Measurements from ENCODE around the gene SKIDA1. TPM values are rescaled to one million over a fixed set of nuclear protein-coding genes. Genes with fewer than 3 reads are reported as not detected.

Gene SKIDA1
- total RNA-seq, 1 donor from 2014 or later, result 3.6 TPM

DNA sequence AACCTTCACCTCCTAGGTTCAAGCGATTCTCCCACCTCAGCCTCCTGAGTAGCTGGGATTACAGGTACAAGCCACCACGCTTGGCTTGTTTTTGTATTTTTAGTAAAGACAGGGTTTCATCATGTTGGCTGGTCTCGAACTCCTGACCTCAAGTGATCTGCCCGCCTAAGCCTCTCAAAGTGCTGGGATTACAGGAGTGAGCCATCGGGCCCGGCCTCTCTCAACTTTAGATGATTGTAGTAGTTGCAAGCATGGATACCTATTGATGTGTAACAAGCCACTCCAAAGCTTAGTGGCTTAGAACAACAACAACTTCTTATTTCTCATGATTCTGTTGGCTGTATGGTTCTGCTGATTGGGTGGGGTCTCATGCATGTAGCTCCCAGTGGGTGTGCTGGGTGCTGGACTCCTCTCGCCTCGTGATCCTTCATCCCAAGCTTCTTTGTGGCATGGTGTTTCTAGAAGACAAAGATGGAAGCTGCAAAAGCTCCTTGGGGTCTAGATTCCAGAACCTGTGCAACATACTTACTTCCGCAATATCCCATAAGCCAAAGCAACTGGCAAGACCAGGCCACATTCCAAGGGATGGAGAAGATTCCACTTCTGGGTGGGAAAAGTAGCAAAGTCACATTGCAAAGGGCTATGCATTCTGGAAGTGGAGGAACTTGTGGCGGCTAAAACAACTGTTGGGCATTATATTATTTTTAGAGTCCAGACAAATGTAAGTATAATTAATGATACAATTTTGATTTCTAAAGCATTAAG, 37.9 kb downstream of the SKIDA1 start:
- DNase-seq (ENCODE audit: low spot score), result no peak

- no peak for DNase-seq (ENCODE audit: low spot score)
Measured at GRCh38 chr10:21482821-21483220, 42.7 kb downstream of the SKIDA1 start.

DNA sequence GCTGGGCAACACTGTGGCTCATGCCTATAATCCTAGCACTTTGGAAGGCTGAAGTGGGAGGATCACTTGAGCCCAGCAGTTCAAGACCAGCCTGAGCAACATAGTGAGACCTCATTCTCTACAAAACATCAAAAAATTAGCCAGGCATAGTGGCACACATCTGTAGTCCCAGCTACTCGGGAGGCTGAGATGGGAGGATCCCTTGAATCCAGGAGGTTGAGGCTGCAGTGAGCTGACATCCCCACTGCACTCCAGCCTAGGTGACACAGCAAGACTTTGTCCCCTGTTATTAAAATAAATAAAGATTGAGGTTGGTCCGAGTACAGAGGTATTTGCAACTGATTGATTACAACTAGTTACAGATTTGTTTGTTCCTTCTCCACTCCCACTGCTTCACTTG, 44.1 kb downstream of the SKIDA1 start:
- no peak for DNase-seq (ENCODE audit: low spot score)

- DNase-seq (ENCODE audit: low spot score), result no peak
Measured at GRCh38 chr10:21479570-21480315, 45.7 kb downstream of the SKIDA1 start.

DNA sequence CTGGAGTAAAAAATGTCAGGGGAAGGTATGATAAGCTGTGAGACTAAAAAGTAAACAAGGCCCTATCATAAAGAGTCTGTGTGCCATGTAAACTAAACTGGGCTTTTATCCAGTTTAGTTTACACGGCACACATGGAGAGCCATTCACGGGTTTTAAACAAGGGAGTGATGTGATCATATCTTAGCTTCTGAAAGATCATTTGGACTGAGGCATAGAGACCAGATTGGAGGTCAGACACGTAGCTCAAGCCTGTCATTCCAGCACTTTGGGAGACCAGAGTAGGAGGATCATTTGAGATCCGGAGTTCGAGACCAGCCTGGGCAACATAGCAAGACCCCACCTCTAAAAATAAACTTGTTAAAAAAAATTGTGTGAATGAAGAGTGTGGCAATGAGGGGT, 50.1 kb downstream of the SKIDA1 start:
- DNase-seq (ENCODE audit: low spot score), result no peak

DNA sequence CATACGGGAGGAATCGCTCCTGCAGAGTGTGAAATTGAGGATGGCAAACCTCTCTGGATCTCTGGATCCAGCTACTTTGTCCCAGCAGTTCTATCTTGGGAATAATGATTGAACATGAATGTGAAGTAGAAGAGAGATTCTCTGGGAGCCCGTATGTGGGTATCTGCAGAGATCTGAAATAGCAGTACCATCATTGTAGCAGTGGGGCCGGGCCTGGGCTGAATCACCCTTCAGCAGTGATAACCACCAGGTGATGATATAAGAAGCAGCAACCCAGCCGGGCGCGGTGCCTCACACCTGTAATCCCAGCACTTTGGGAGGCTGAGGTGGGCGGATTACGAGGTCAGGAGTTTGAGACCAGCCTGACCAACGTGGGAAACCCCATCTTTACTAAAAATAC, 51.9 kb downstream of the SKIDA1 start:
- no peak for DNase-seq (ENCODE audit: low spot score)

DNA sequence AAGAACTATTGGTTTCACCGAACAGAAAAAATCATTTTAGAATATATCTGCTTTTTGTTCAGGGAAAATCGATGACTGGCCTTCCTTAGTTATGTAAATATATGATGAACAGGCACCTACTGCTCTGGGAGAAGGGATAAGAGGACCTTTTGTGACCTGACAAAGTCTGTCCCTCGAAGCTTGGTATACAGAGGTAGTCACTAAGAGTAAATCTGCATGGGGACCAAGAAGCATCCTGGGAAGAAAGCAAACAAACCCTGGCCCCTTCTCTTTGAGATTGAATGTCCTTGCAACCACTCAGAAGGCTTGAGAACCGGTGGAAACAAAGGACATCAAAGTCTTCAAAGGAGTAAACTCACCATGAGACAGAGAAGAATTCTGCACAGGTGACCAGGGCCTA, 52.3 kb downstream of the SKIDA1 start:
- DNase-seq (ENCODE audit: low spot score), result no peak

GRCh38 chr10:21468086-21468485, 57.4 kb downstream of the SKIDA1 start:
- DNase-seq (ENCODE audit: low spot score), result no peak

DNA sequence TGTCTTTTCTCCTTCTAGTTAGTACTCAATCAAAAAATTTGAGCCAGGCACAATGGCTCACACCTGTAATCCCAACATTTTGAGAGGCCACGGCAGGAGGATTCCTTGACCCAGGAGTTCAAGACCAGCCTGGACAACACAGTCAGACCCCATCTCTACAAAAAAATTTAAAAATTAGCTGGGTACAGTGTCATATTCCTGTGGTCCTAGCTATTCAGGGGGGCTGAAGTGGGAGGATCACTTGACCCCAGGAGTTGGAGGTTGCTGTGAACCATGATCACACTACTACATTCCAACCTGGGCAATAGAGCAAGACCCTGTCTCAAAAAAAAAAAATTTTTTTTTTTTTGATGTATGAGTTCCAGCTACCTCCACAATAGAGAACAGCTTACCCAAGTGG, 57.8 kb downstream of the SKIDA1 start:
- no peak for DNase-seq (ENCODE audit: low spot score)

- DNase-seq (ENCODE audit: low spot score), result no peak
Measured at GRCh38 chr10:21464134-21464533, 61.3 kb downstream of the SKIDA1 start.

Other genes with a start within 250 kb of the SKIDA1 start
- 83.7 TPM for gene MLLT10, start 8.6 kb upstream of the SKIDA1 start, total RNA-seq